GM19238 (cell line): Measurements from ENCODE around the gene SYT7.

Experiments used
- DNase-seq: peaks from one replicate; pipeline ENCODE4 v3.0.0; 2011; ENCODE audit warnings: low spot score; ENCODE audit not compliant: insufficient read length

SYT7 gene

GRCh38 chr11:61609000-61609979, 28.4 kb upstream of the SYT7 start:
- no peak for DNase-seq

GRCh38 chr11:61607920-61608599, 27.2 kb upstream of the SYT7 start:
- DNase-seq = no peak

GRCh38 chr11:61607426-61607825, 26.6 kb upstream of the SYT7 start:
- DNase-seq = no peak

- no peak for DNase-seq
Measured at GRCh38 chr11:61603667-61604066, 22.8 kb upstream of the SYT7 start.

- no peak for DNase-seq
Measured at GRCh38 chr11:61602775-61603569, 22.1 kb upstream of the SYT7 start.

GRCh38 chr11:61601512-61601911, 20.6 kb upstream of the SYT7 start:
- DNase-seq = no peak

GRCh38 chr11:61599968-61600710, 19.3 kb upstream of the SYT7 start:
- DNase-seq = no peak

- DNase-seq = no peak
Measured at GRCh38 chr11:61598886-61599868, 18.3 kb upstream of the SYT7 start.

- DNase-seq = no peak
Measured at GRCh38 chr11:61598374-61598773, 17.5 kb upstream of the SYT7 start.

- no peak for DNase-seq
Measured at GRCh38 chr11:61596990-61597389, 16.1 kb upstream of the SYT7 start.

GRCh38 chr11:61596542-61596941, 15.7 kb upstream of the SYT7 start:
- no peak for DNase-seq

- DNase-seq = no peak
Measured at GRCh38 chr11:61594907-61595257, 14.0 kb upstream of the SYT7 start.

- no peak for DNase-seq
Measured at GRCh38 chr11:61593151-61593550, 12.3 kb upstream of the SYT7 start.

- DNase-seq = no peak
Measured at GRCh38 chr11:61592176-61592575, 11.3 kb upstream of the SYT7 start.

GRCh38 chr11:61589961-61590360, 9.1 kb upstream of the SYT7 start:
- DNase-seq = no peak

- no peak for DNase-seq
Measured at GRCh38 chr11:61588728-61589191, 7.9 kb upstream of the SYT7 start.

GRCh38 chr11:61587951-61588727, 7.3 kb upstream of the SYT7 start:
- peak; percentile 41 for DNase-seq

- no peak for DNase-seq
Measured at GRCh38 chr11:61587541-61587941, 6.7 kb upstream of the SYT7 start.

GRCh38 chr11:61586792-61587430, 6.0 kb upstream of the SYT7 start:
- no peak for DNase-seq
